Breast epithelium (tissue), 3 donors: ENCODE measurements around the gene NR2F1.

Experiments
- POLR2AphosphoS5 ChIP-seq, 3 donors: sonication (generic); formaldehyde crosslinking; IDR thresholded peaks; one replicate each; pipeline ENCODE4 v1.6.1; 2017; ENCODE audit warnings: antibody characterized with exemption in 3 of 3
- TF ChIP-seq, protein P1 (sequence below), 3 donors: fragments of 450-650 bp; IDR thresholded peaks; one replicate each; pipeline ENCODE4 v1.5.1; 2016 to 2017; ENCODE audit warnings: antibody characterized with exemption in 3 of 3, mild to moderate bottlenecking in 3 of 3, moderate library complexity in 3 of 3

DNA sequence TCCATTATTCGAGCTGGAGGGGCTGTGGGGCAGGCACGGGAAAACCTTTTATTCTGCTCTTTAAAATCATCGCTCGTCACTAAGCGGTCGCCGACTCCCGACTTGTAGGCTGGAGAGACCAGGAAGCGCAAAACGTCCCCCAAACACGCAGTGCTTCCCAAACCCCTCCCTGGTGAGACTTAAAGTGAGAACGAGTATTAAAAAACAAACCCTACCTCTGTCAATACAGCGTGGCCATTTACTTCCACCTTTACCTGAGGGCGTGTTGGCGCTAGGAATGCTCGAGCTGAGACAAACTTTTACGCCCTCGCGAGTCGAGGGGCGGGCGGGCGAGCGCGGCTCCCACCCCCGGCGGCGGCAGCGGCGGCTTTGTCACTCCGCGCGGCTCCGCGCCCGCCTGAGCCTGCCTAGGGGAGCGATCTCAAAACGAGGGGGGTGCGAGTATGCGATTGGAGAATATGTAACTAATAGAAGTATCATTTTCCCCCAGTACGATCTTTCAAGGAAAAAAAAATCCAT lies 2.0 kb upstream of the NR2F1 start, which contains the start of gene NR2F1-AS1:
- TF ChIP-seq, protein P1, sequence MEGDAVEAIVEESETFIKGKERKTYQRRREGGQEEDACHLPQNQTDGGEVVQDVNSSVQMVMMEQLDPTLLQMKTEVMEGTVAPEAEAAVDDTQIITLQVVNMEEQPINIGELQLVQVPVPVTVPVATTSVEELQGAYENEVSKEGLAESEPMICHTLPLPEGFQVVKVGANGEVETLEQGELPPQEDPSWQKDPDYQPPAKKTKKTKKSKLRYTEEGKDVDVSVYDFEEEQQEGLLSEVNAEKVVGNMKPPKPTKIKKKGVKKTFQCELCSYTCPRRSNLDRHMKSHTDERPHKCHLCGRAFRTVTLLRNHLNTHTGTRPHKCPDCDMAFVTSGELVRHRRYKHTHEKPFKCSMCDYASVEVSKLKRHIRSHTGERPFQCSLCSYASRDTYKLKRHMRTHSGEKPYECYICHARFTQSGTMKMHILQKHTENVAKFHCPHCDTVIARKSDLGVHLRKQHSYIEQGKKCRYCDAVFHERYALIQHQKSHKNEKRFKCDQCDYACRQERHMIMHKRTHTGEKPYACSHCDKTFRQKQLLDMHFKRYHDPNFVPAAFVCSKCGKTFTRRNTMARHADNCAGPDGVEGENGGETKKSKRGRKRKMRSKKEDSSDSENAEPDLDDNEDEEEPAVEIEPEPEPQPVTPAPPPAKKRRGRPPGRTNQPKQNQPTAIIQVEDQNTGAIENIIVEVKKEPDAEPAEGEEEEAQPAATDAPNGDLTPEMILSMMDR (IDR thresholded peaks at IDR 0.05), result no peak
- no peak for TF ChIP-seq POLR2AphosphoS5 (IDR thresholded peaks at IDR 0.05)
